GM12865 (cell line): ENCODE results near the gene TCF4.

ENCODE experiments used
- DNase-seq: peaks from one replicate; pipeline ENCODE4 v3.0.0; 2010; ENCODE audit warnings: low read depth
- H3K4me3 ChIP-seq: 2 replicates; pipeline ENCODE4 v1.5.1; 2011; ENCODE audit warnings: mild to moderate bottlenecking, low read depth, low read length, control low read depth
- CTCF ChIP-seq: IDR thresholded peaks from 2 replicates; pipeline ENCODE4 v1.5.1; 2011; ENCODE audit warnings: low read length, control low read depth, low read depth, inconsistent platforms; ENCODE audit not compliant: insufficient read depth; ENCODE audit errors: missing control alignments

Gene TCF4

GRCh38 chr18:55272510-55273243 is 315.3 kb downstream of the TCF4 start:
- TF ChIP-seq CTCF = no peak
- DNase-seq = no peak

DNA sequence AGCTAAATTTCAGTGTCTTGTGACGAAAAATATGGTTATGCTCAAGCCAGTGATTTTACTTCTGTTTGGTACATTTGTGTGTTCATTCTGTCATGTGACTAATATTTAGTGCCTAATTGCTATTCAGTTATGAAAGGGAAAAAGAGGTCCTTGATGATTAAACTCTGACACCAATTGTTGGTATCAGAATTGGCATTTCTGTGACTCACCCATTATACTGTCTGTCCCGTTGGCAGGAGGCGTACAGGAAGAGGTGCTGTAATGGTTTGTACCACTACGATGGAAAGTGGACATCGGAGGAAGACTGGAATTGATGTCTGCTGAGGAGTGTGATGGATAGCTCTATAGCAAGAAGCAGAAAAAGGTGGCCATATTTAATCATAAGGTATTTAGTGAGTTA is 318.4 kb downstream of the TCF4 start:
- DNase-seq = no peak
- H3K4me3 ChIP-seq = no peak overlapping the region; the same call in 1 of the 2 replicates
- TF ChIP-seq CTCF = no peak

More at GRCh38 chr18:55272510-55273243, 315.3 kb downstream of the TCF4 start:
- H3K4me3 ChIP-seq = no peak overlapping the region

- DNase-seq = peak; percentile 86
- no peak for TF ChIP-seq CTCF
These were observed 319.2 kb downstream of the TCF4 start for GRCh38 chr18:55268628-55269275.

GRCh38 chr18:55268151-55268601 is 319.8 kb downstream of the TCF4 start:
- H3K4me3 ChIP-seq = peak overlapping the region; percentile 9; the same call in 1 of the 2 replicates
- no peak for TF ChIP-seq CTCF
- peak; percentile 90 for DNase-seq

More at GRCh38 chr18:55268628-55269275, 319.2 kb downstream of the TCF4 start:
- H3K4me3 ChIP-seq = peak overlapping the region; percentile 9

- TF ChIP-seq CTCF = no peak
- no peak for DNase-seq
These were observed 321.0 kb downstream of the TCF4 start for GRCh38 chr18:55266981-55267380.

GRCh38 chr18:55265984-55266383 is 322.0 kb downstream of the TCF4 start:
- TF ChIP-seq CTCF = no peak
- no peak overlapping the region for H3K4me3 ChIP-seq
- DNase-seq = peak; percentile 71

More at GRCh38 chr18:55266981-55267380, 321.0 kb downstream of the TCF4 start:
- no peak overlapping the region for H3K4me3 ChIP-seq
